HepG2 (cell line): ENCODE data around the gene ZNF747. TPM values are rescaled to one million over a fixed set of nuclear protein-coding genes. Genes with fewer than 3 reads are reported as not detected.

Source experiments
- GABPA ChIP-seq, 2 experiments: IDR thresholded peaks; 2 replicates each; pipeline ENCODE4 v1.6.1; 2011 to 2016; ENCODE audit warnings: low read depth in 2 of 2, low read length in 1 of 2, missing biosample characterization in 1 of 2, missing genetic modification characterization in 1 of 2
- GATA4 ChIP-seq: sonication (generic); IDR thresholded peaks from 2 replicates; pipeline ENCODE4 v1.6.1; 2016; ENCODE audit warnings: antibody characterized with exemption, low read depth, borderline replicate concordance
- RARG ChIP-seq: sonication (generic); formaldehyde crosslinking; IDR thresholded peaks from 2 replicates; pipeline ENCODE4 v1.4.0; 2020; ENCODE audit warnings: low read depth, mild to moderate bottlenecking, missing genetic modification reagents
- SAP130 ChIP-seq: IDR thresholded peaks from 2 replicates; pipeline ENCODE4 v1.6.1; 2016; ENCODE audit warnings: low read depth
- SETDB1 ChIP-seq: sonication (generic); formaldehyde crosslinking; IDR thresholded peaks from 2 replicates; pipeline ENCODE4 v1.5.1; 2020; ENCODE audit warnings: missing genetic modification reagents, mild to moderate bottlenecking, borderline replicate concordance
- TEAD3 ChIP-seq: optimal IDR thresholded peaks from 2 replicates; pipeline ENCODE3; 2016; ENCODE audit warnings: borderline replicate concordance
- ZBTB1 ChIP-seq: sonication (generic); formaldehyde crosslinking; IDR thresholded peaks from 2 replicates; pipeline ENCODE4 v1.4.0; 2020; ENCODE audit warnings: missing genetic modification reagents, borderline replicate concordance
- ZBTB37 ChIP-seq: sonication (generic); formaldehyde crosslinking; IDR thresholded peaks from 2 replicates; pipeline ENCODE4 v1.4.0; 2020; ENCODE audit warnings: mild to moderate bottlenecking, missing genetic modification reagents
- ZBTB7B ChIP-seq: sonication (generic); formaldehyde crosslinking; IDR thresholded peaks from 2 replicates; pipeline ENCODE4 v1.4.0; 2020; ENCODE audit warnings: missing genetic modification reagents
- ZNF256 ChIP-seq: sonication (generic); formaldehyde crosslinking; conservative IDR thresholded peaks from 2 replicates; pipeline ENCODE4 v1.4.0; 2020; ENCODE audit warnings: missing genetic modification reagents
- ZNF337 ChIP-seq: sonication (generic); formaldehyde crosslinking; IDR thresholded peaks from 2 replicates; pipeline ENCODE4 v1.5.1; 2020; ENCODE audit warnings: missing genetic modification reagents, low read depth, mild to moderate bottlenecking, borderline replicate concordance
- ZNF446 ChIP-seq: sonication (generic); formaldehyde crosslinking; IDR thresholded peaks from 2 replicates; pipeline ENCODE4 v1.5.0; 2020; ENCODE audit warnings: mild to moderate bottlenecking, missing genetic modification reagents
- ZNF547 ChIP-seq: sonication (generic); formaldehyde crosslinking; IDR thresholded peaks from 2 replicates; pipeline ENCODE4 v1.5.1; 2020; ENCODE audit warnings: mild to moderate bottlenecking, missing genetic modification reagents
- ZNF569 ChIP-seq: sonication (generic); formaldehyde crosslinking; IDR thresholded peaks from 2 replicates; pipeline ENCODE4 v1.5.0; 2020; ENCODE audit warnings: mild to moderate bottlenecking, missing genetic modification reagents, moderate library complexity, borderline replicate concordance
- polyA plus RNA-seq, 8 experiments: library from polyadenylated mRNA; depleted of rRNA in 3 of 8; stranded (reverse) in 7 of 8; unstranded in 1 of 8; fragments of >200 nt; fragmentation: Illumina TruSeq in 4 of 8; extraction: Trizol in 4 of 8; gene quantifications; 2 replicates each; pipeline versions ENCODE4 v1.2.1 to v1.2.3, GENCODE V29; 2011 to 2016; ENCODE audit warnings: low read depth in 4 of 8, missing spikeins in 1 of 8, mixed read lengths in 1 of 8; ENCODE audit not compliant: insufficient read depth in 1 of 8
- total RNA-seq, 5 experiments: library from RNA; depleted of rRNA; stranded (reverse); fragments of >200 nt; fragmentation: Illumina TruSeq; extraction: Trizol; gene quantifications; 2 replicates each; pipeline ENCODE4 v1.2.3, GENCODE V29; 2016; ENCODE audit warnings: low read depth in 1 of 5
- TF ChIP-seq, protein P1 (sequence below): sonication (generic); formaldehyde crosslinking; IDR thresholded peaks from 2 replicates; pipeline ENCODE4 v1.5.0; 2020; ENCODE audit warnings: mild to moderate bottlenecking, missing genetic modification reagents
- TF ChIP-seq, protein P2 (sequence below): sonication (generic); formaldehyde crosslinking; IDR thresholded peaks from 2 replicates; pipeline ENCODE4 v1.4.0; 2020; ENCODE audit warnings: missing genetic modification reagents, borderline replicate concordance

The ZNF747 gene
- total and polyA plus RNA-seq, 2 of the 13 experiments (the other 11 are each of a cell fraction or from before 2014, with no cell fraction given) = 7.2 to 10.2 TPM

DNA sequence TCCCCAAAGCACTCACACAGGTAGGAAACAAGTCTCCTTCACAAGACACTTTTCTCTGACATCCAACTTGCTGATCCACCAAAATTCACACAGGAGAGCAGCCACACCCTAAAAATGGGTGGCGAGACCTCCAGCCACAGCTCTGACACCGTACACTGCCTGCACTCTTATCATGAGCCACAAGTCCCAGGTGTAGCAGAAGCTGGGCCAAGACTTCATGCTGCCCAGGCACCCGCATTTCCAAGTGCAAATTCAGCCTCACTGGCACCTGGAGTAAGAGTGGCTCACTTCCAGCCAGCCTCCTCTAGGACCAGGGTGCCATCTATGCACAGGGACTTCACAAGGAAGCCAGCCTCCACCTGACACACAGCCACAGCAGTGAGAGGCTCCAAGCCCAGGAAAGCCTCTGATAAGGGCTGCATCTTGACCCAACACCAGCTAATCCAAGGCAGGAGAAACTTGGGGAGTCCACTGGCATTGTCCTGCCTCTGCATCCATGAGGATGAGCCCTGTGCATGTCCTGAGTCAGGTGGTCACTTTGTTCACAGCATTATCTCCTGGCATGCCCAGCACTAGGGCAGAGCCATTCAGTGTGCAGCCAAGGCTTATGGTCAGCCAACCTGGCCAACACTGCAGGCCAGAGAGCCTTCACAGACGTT lies 5.7 kb downstream of the ZNF747 start (continued):
- TF ChIP-seq RARG = no peak
- TF ChIP-seq ZNF446 (CRISPR knock-in tag) = no peak
- no peak for TF ChIP-seq ZBTB7B
- TF ChIP-seq, protein P1, sequence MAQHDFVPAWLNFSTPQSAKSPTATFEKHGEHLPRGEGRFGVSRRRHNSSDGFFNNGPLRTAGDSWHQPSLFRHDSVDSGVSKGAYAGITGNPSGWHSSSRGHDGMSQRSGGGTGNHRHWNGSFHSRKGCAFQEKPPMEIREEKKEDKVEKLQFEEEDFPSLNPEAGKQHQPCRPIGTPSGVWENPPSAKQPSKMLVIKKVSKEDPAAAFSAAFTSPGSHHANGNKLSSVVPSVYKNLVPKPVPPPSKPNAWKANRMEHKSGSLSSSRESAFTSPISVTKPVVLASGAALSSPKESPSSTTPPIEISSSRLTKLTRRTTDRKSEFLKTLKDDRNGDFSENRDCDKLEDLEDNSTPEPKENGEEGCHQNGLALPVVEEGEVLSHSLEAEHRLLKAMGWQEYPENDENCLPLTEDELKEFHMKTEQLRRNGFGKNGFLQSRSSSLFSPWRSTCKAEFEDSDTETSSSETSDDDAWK (CRISPR knock-in tag) = no peak
- TF ChIP-seq, protein P2, sequence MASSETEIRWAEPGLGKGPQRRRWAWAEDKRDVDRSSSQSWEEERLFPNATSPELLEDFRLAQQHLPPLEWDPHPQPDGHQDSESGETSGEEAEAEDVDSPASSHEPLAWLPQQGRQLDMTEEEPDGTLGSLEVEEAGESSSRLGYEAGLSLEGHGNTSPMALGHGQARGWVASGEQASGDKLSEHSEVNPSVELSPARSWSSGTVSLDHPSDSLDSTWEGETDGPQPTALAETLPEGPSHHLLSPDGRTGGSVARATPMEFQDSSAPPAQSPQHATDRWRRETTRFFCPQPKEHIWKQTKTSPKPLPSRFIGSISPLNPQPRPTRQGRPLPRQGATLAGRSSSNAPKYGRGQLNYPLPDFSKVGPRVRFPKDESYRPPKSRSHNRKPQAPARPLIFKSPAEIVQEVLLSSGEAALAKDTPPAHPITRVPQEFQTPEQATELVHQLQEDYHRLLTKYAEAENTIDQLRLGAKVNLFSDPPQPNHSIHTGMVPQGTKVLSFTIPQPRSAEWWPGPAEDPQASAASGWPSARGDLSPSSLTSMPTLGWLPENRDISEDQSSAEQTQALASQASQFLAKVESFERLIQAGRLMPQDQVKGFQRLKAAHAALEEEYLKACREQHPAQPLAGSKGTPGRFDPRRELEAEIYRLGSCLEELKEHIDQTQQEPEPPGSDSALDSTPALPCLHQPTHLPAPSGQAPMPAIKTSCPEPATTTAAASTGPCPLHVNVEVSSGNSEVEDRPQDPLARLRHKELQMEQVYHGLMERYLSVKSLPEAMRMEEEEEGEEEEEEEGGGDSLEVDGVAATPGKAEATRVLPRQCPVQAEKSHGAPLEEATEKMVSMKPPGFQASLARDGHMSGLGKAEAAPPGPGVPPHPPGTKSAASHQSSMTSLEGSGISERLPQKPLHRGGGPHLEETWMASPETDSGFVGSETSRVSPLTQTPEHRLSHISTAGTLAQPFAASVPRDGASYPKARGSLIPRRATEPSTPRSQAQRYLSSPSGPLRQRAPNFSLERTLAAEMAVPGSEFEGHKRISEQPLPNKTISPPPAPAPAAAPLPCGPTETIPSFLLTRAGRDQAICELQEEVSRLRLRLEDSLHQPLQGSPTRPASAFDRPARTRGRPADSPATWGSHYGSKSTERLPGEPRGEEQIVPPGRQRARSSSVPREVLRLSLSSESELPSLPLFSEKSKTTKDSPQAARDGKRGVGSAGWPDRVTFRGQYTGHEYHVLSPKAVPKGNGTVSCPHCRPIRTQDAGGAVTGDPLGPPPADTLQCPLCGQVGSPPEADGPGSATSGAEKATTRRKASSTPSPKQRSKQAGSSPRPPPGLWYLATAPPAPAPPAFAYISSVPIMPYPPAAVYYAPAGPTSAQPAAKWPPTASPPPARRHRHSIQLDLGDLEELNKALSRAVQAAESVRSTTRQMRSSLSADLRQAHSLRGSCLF (CRISPR knock-in tag) = no peak
- TF ChIP-seq ZNF337 (CRISPR knock-in tag) = no peak
- TF ChIP-seq TEAD3 (CRISPR knock-in tag) = no peak
- no peak for TF ChIP-seq GATA4
- no peak for TF ChIP-seq ZBTB37
- no peak for TF ChIP-seq GABPA (IDR thresholded peaks at IDR 0.05; ENCODE audit: low read depth, low read length)
- TF ChIP-seq GABPA (CRISPR knock-in tag; IDR thresholded peaks at IDR 0.05; ENCODE audit: low read depth) = no peak
- no peak for TF ChIP-seq ZNF256 (CRISPR knock-in tag)
- TF ChIP-seq ZNF569 (CRISPR knock-in tag) = no peak
- no peak for TF ChIP-seq SAP130 (CRISPR knock-in tag)
- no peak for TF ChIP-seq SETDB1 (CRISPR knock-in tag)
- 0 out of 2 replicates have a peak, but pooled peaks have one; percentile 55 for TF ChIP-seq ZBTB1 (CRISPR knock-in tag)
- TF ChIP-seq ZNF547 (CRISPR knock-in tag) = no peak
